GM21576 (cell line): ENCODE measurements around the gene CYSLTR2.

Source experiments
- ATAC-seq: cut with Tn5 transposase; IDR thresholded peaks from one replicate; pipeline ENCODE4 v1.9.1; 2021; ENCODE audit warnings: mild to moderate bottlenecking, moderate library complexity; ENCODE audit not compliant: unreplicated experiment

Gene CYSLTR2

GRCh38 chr13:48653472-48653939 lies at the start of gene CYSLTR2:
Gene CYSLTR2, plus strand, starts transcription at chr13:48653929. Its CDS starts 52,889 bp downstream, at chr13:48706818.
- ATAC-seq: peak; percentile 66

GRCh38 chr13:48615049-48615448 lies 38.7 kb upstream of the CYSLTR2 start:
- no peak for ATAC-seq

- ATAC-seq: no peak
Measured at GRCh38 chr13:48618937-48619336, 34.8 kb upstream of the CYSLTR2 start.

- ATAC-seq: no peak
Measured at GRCh38 chr13:48621056-48621455, 32.7 kb upstream of the CYSLTR2 start.

GRCh38 chr13:48624016-48624415 lies 29.7 kb upstream of the CYSLTR2 start:
- ATAC-seq: no peak

- no peak for ATAC-seq
Measured at GRCh38 chr13:48624858-48625257, 28.9 kb upstream of the CYSLTR2 start.

GRCh38 chr13:48625413-48626076 lies 28.2 kb upstream of the CYSLTR2 start:
- no peak for ATAC-seq

- no peak for ATAC-seq
Measured at GRCh38 chr13:48626077-48626449, 27.7 kb upstream of the CYSLTR2 start.

- ATAC-seq: no peak
Measured at GRCh38 chr13:48626726-48627451, 26.8 kb upstream of the CYSLTR2 start.

- no peak for ATAC-seq
Measured at GRCh38 chr13:48629277-48629676, 24.5 kb upstream of the CYSLTR2 start.

- no peak for ATAC-seq
Measured at GRCh38 chr13:48630291-48630690, 23.4 kb upstream of the CYSLTR2 start.

- no peak for ATAC-seq
Measured at GRCh38 chr13:48630773-48631172, 23.0 kb upstream of the CYSLTR2 start.

GRCh38 chr13:48631441-48631840 lies 22.3 kb upstream of the CYSLTR2 start:
- no peak for ATAC-seq

- no peak for ATAC-seq
Measured at GRCh38 chr13:48633700-48634099, 20.0 kb upstream of the CYSLTR2 start.

GRCh38 chr13:48634636-48635035 lies 19.1 kb upstream of the CYSLTR2 start:
- no peak for ATAC-seq

GRCh38 chr13:48635478-48635877 lies 18.3 kb upstream of the CYSLTR2 start:
- ATAC-seq: no peak

- ATAC-seq: no peak
Measured at GRCh38 chr13:48636550-48636949, 17.2 kb upstream of the CYSLTR2 start.

- no peak for ATAC-seq
Measured at GRCh38 chr13:48637601-48638000, 16.1 kb upstream of the CYSLTR2 start.

GRCh38 chr13:48640767-48641166 lies 13.0 kb upstream of the CYSLTR2 start:
- ATAC-seq: no peak

GRCh38 chr13:48641404-48641803 lies 12.3 kb upstream of the CYSLTR2 start:
- ATAC-seq: no peak

GRCh38 chr13:48642061-48642460 lies 11.7 kb upstream of the CYSLTR2 start:
- ATAC-seq: no peak

- ATAC-seq: no peak
Measured at GRCh38 chr13:48643159-48643558, 10.6 kb upstream of the CYSLTR2 start.
